T-helper 9 cell (primary cell): ENCODE results near the gene LTB4R2.

Source experiments
- DNase-seq: peaks from one replicate; pipeline ENCODE4 v3.0.0-alpha.2; 2020

LTB4R2 gene

GRCh38 chr14:24277606-24278321, 32.2 kb upstream of the LTB4R2 start:
- no peak for DNase-seq

DNA sequence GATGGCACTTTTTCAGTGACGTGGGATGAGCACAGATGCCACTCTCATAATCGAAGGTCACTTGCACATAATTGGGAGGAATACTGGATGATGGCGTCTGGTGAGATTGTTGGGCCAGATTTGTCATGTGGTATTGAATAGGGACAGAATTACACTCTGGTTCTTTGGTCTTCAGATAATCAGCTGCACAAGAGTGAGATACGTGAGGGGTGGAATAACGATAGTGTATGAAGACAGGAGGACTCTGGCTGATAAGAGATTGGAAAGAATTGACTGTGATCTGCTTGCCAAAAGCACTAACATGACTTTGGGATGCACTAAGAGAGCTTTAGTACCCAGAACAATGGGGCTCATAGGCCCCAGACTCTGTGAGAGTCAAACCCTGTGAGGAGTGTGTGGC, 31.5 kb upstream of the LTB4R2 start:
- no peak for DNase-seq

DNA sequence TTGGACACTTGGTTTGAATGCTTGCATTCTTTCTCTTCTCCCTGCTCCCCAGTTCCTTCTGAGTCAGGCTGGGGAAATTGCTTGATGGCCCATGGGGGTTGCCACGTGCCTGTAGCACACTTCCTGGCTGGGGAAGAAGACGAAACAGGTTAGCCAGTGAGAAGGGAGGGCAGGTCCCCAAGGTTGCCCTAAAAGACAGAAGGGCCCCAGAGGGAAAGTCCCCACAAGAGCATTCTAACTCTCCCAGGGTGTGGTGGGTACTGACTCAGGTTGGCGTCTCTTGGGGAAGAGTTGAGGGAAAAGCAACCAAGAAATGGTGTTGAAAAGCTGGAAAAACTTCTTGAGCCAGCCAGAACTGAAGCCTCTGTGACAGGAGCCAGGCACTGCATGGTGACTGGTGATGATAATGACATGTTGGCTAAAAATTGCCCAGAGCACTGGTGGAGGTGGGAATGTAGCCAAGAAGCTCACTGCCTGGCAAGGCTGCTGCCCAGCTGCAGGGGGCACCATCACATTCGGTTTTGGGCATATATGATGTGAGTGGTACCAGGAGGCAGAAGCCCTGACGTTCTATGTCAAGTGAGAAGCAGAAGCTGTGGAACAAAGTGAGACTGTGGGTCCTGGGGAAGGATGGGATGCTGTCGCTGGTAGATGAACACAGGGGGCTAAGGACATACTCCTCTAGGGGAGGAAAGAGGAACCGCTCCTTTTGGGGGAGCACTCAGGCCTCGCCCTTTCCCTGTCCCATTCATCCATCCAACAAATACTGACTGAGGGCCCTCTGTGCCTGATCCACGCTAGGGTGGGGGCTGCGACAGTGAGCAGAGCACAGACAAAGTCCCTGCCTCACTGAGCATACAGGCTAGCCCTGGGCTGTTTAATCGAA, 30.4 kb upstream of the LTB4R2 start:
- DNase-seq = no peak

GRCh38 chr14:24280797-24281460, 29.0 kb upstream of the LTB4R2 start:
- no peak for DNase-seq

GRCh38 chr14:24281636-24282035, 28.3 kb upstream of the LTB4R2 start:
- no peak for DNase-seq

DNA sequence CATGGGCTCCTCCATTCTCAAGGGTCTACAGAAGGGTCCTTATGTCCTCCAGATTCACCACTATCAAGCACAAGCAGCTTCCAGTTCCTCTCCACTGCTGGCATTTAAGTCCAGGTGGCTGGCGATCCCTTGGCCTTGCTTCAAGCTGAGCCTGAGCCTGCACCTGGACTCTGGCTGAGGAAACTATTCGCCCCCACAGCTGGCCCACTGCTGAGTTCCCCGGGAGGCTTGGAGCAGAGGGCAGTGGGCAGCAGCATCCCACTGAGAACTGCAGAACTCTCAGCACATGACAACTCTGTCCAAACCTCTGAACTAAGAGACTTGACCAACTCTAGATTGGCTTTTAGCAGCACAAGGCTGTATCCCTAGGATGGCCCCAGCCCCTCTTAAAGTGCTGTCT, 27.2 kb upstream of the LTB4R2 start:
- no peak for DNase-seq

- DNase-seq = no peak
Observed at GRCh38 chr14:24283796-24284460, 26.0 kb upstream of the LTB4R2 start.

GRCh38 chr14:24284501-24285035, 25.4 kb upstream of the LTB4R2 start:
- no peak for DNase-seq

DNA sequence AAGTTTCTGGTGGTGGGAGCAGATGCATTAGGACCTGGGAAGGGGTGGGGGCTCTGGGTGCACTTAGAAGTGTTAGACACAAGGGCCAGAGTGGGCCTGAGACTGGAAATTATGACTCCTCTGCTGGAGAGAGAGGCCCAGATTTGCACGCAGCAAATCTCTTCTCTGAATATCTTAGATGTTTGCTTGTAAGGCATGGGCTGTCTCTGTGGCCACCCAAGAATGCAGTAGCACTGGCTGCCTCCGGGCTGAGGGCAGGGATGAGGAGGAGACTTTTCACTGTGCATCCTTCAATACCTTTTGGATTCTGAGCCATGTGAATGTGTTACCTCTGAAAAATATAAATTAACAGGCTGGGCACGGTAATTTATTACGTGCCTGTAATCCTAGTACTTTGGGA, 24.6 kb upstream of the LTB4R2 start:
- DNase-seq = no peak

DNA sequence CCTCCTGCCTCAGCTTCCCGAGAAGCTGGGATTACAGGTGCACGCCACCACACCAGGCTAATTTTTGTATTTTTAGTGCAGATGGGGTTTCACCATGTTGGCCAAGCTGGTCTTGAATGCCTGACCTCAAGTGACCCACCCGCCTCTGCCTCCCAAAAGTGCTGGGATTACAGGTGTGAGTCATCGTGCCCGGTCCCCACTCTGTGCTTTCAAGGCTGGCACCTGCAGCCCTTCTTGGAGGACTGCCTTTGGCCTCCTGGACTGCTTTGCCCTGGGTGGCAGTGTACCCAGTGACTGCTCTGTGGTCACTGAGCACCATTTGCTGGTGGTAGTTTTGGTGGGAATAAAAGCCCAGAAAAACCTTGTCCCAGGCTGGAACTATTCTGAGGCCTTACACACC, 22.9 kb upstream of the LTB4R2 start:
- DNase-seq = no peak

DNA sequence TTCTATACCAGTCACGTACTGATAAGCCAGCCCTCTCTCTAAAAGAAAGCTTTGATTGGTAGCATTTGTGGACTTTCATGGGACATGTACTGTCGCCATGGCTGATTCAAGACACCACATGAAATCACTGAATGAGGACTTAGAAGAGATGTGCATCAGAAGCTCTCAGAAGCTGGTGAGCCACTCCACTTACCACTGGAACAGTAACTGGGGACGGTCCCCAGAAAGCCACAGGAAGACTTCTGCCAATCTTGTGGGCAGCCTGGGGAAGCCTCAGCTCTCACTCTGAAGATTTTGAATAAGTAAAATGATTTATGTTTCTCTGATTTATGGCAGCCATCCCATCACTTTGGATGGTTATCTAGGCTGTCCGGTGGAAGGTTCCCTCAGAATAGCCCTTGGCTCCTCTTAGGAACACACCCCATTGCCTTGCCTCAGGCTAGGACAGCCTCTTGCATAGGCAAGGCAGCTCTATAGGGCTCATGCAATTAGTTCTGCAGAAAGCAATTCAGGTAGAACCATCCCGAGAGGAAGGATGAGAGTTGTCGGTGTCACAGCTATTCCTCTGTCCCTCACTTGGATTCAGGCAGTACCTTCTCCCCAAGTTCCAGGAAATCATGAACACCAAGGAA, 20.2 kb upstream of the LTB4R2 start:
- DNase-seq = no peak

DNA sequence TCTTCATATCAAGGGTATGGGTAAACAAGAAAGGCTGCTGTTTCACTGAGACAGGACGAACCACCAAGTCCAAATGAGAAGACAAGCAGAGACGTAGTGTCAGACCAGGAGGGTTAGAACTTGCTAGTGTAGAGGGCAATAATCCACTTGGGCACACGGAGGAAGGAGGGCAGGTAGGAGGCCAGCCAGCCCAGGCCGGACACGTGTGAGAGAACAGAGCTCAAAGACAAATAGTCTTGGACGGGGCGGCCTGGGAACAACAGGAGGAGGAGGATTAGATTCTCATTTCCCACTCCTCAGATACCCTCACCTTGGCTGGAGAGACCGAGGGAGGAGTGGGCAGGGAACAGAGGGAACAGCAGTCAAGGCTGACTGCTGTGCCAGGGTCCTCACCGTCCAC, 19.2 kb upstream of the LTB4R2 start:
- no peak for DNase-seq

GRCh38 chr14:24291446-24292117, 18.4 kb upstream of the LTB4R2 start:
- no peak for DNase-seq

- no peak for DNase-seq
Observed at GRCh38 chr14:24292118-24292807, 17.7 kb upstream of the LTB4R2 start.

GRCh38 chr14:24293525-24293924, 16.4 kb upstream of the LTB4R2 start:
- no peak for DNase-seq

- peak; percentile 52 for DNase-seq
Observed at GRCh38 chr14:24296341-24297157, 13.4 kb upstream of the LTB4R2 start.

DNA sequence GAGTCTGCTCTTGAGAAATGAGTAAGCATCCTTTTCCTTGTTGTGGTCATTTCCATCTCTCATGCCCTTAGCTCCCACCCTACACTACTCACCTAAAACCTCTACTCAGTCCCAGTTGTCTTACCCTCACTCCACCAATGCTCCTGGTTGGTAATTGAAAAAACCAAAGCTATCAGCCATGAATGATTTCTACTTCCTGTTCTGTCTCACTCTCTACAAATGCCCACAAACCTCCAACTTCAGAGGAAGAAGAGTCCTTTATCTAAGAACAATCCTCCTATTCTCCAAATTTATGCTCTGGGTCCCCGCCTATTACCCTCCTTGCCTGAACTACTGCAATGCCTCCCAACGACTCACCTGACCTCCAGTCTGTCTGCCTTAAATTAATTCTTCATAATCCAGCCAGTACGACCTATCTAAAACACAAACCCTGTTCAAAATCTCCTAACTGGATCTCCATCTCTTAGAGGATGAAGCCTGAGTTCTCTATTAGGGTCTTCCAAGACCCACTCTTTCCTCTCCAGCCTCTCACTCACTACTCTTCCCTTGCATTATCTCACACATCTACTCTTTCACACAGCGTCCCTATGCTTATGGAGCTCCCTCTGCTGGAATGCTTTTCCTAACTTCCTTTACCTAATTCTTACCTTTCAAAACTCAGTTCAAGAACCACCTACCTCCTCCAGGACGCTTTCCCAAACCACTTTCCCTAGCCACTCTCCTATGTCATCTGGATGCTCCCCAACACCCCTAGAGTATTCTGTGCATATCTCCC, 12.6 kb upstream of the LTB4R2 start:
- no peak for DNase-seq

DNA sequence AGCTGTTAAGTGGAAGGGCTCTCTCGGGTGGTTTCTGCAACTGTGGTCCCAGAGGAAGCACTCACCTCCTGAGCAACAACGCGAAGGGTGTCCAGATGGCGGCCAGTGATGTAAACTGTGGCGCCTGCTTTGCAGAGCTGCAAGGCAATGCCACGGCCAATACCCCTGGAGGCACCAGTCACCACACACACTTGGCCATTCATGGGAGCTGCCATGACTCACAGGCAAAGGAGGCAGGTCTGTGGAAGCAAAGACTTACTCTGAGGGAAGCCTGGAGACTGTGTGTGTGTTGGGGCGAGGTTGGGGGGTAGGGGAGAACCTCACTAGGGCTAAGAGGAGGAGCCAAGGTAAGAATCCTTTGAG, 11.1 kb upstream of the LTB4R2 start:
- DNase-seq = no peak
